HepG2 (cell line): ENCODE data around the gene PTPRE. TPM values are rescaled to one million over a fixed set of nuclear protein-coding genes. Genes with fewer than 3 reads are reported as not detected.

Experiments
- ATAC-seq: fragments of 200-7000 bp; cut with Tn5 transposase; 3 replicates; pipeline ENCODE4 v1.9.1; 2020; ENCODE audit warnings: mild to moderate bottlenecking, moderate library complexity
- BruUV-seq: library from RNA; stranded (reverse); fragments of 400-500 nt; replicated peaks from 2 replicates; lab custom pipeline; 2021; lab: Mats Ljungman, UMichigan
- CTCF ChIA-PET: fragments of 300-600 bp; formaldehyde crosslinking; extraction: SDS; loops from one replicate; lab custom pipeline; 2021; ENCODE audit warnings: low total read pairs, inconsistent platforms, low intra/inter-chr PET ratio; lab: Yijun Ruan, JAX
- POLR2A ChIA-PET: fragments of 350-600 bp; sonication (Branson Sonifier 250); formaldehyde crosslinking; loops from one replicate; lab custom pipeline; 2020; ENCODE audit warnings: antibody characterized with exemption, inconsistent platforms; lab: Yijun Ruan, JAX
- DNase-seq: peaks from one replicate; pipeline ENCODE4 v3.0.0-alpha.2; 2015; ENCODE audit warnings: low spot score
- FAIRE-seq: peaks from 3 replicates; lab custom pipeline; 2011; peaks lifted over from hg19 to GRCh38; lab: Jason Lieb, UNC
- H2AFZ ChIP-seq: one replicate; pipeline ENCODE4 v1.6.1; 2011; ENCODE audit warnings: low read length, inconsistent platforms
- H3K27ac ChIP-seq: fragments of 300-600 bp; 3 replicates; pipeline ENCODE4 v1.8.0; 2011; ENCODE audit warnings: mixed run types, mild to moderate bottlenecking, mixed read lengths, low read length, inconsistent platforms; ENCODE audit not compliant: insufficient read depth; ENCODE audit errors: extremely low read length
- H3K27me3 ChIP-seq, 2 experiments: fragments of 200-600 bp in 1 of 2; 2 replicates in 1 of 2; 3 replicates in 1 of 2; pipeline versions ENCODE4 v1.6.0 to v1.8.0; 2011; ENCODE audit warnings: low read length in 2 of 2, mild to moderate bottlenecking in 2 of 2, moderate library complexity in 2 of 2, inconsistent platforms in 1 of 2; ENCODE audit not compliant: insufficient read depth in 2 of 2, control insufficient read depth in 1 of 2
- H3K36me3 ChIP-seq, 2 experiments: fragments of 200-600 bp in 1 of 2; replicated peaks in 1 of 2; 2 replicates in 1 of 2; 3 replicates in 1 of 2; pipeline versions ENCODE4 v1.5.1 to v1.8.0; 2011; ENCODE audit warnings: low read length in 2 of 2, inconsistent platforms in 1 of 2; ENCODE audit not compliant: insufficient read depth in 2 of 2, control insufficient read depth in 1 of 2
- H3K4me1 ChIP-seq: 2 replicates; pipeline ENCODE4 v1.5.1; 2012; ENCODE audit warnings: low read length, inconsistent platforms; ENCODE audit not compliant: insufficient read depth
- H3K4me2 ChIP-seq: 2 replicates; pipeline ENCODE4 v1.6.0; 2011; ENCODE audit warnings: low read depth, low read length, inconsistent platforms
- H3K4me3 ChIP-seq, 3 experiments: fragments of 200-600 bp in 1 of 3; sonication (generic), shearing (Covaris generic) in 1 of 3; replicated peaks in 1 of 3; 2 replicates each; pipeline ENCODE4 v1.5.1; 2011 to 2016; ENCODE audit warnings: low read length in 3 of 3, inconsistent platforms in 2 of 3, low read depth in 2 of 3, mild to moderate bottlenecking in 2 of 3, control low read depth in 1 of 3, mixed read lengths in 1 of 3; ENCODE audit not compliant: insufficient read depth in 1 of 3
- H3K79me2 ChIP-seq: one replicate; pipeline ENCODE4 v1.6.1; 2011; ENCODE audit warnings: low read length, inconsistent platforms; ENCODE audit not compliant: insufficient read depth
- H3K9ac ChIP-seq: 2 replicates; pipeline ENCODE4 v1.6.0; 2011; ENCODE audit warnings: mild to moderate bottlenecking, low read depth, low read length, inconsistent platforms; ENCODE audit not compliant: insufficient read depth
- H3K9me3 ChIP-seq: 2 replicates; pipeline ENCODE4 v1.5.1; 2012; ENCODE audit warnings: mild to moderate bottlenecking, low read length
- H4K20me1 ChIP-seq: 2 replicates; pipeline ENCODE4 v1.6.0; 2011; ENCODE audit warnings: inconsistent platforms, mild to moderate bottlenecking, low read length, moderate library complexity; ENCODE audit not compliant: insufficient read depth
- ASH2L ChIP-seq: fragments of 300-600, 200-600 bp; sonication (generic); IDR thresholded peaks from 2 replicates; pipeline ENCODE4 v1.7.0; 2017; ENCODE audit warnings: low read depth, mild to moderate bottlenecking, moderate library complexity, mixed read lengths, low read length; ENCODE audit not compliant: insufficient read length
- HNF4G ChIP-seq, 2 experiments: sonication (generic) in 1 of 2; formaldehyde crosslinking in 1 of 2; IDR thresholded peaks; 2 replicates each; pipeline versions ENCODE4 v1.4.0 to v1.6.1; 2011 to 2020; ENCODE audit warnings: borderline replicate concordance in 2 of 2, low read depth in 2 of 2, mild to moderate bottlenecking in 2 of 2, low read length in 1 of 2, missing genetic modification reagents in 1 of 2, moderate library complexity in 1 of 2
- IRX3 ChIP-seq: sonication (generic); formaldehyde crosslinking; IDR thresholded peaks from 2 replicates; pipeline ENCODE4 v1.8.1; 2023; ENCODE audit warnings: mild to moderate bottlenecking, low read depth, missing genetic modification reagents, borderline replicate concordance
- JUND ChIP-seq: sonication (generic); formaldehyde crosslinking; IDR thresholded peaks from 2 replicates; pipeline ENCODE4 v1.8.0; 2022; ENCODE audit warnings: mild to moderate bottlenecking, missing genetic modification reagents
- LCORL ChIP-seq, 2 experiments: fragments of 450-650 bp in 1 of 2; sonication (generic) in 1 of 2; formaldehyde crosslinking in 1 of 2; IDR thresholded peaks; 2 replicates each; pipeline versions ENCODE4 v1.5.0 to v1.6.1; 2017 to 2020; ENCODE audit warnings: antibody characterized with exemption in 1 of 2, missing genetic modification reagents in 1 of 2
- MAFF ChIP-seq: IDR thresholded peaks from 2 replicates; pipeline ENCODE4 v1.6.1; 2011; ENCODE audit warnings: low read depth, low read length, improper control_type of control experiment
- MTA3 ChIP-seq: sonication (generic); formaldehyde crosslinking; IDR thresholded peaks from 2 replicates; pipeline ENCODE4 v1.4.0; 2020; ENCODE audit warnings: missing genetic modification reagents
- MXD4 ChIP-seq: IDR thresholded peaks from 2 replicates; pipeline ENCODE4 v1.6.1; 2016; ENCODE audit warnings: mild to moderate bottlenecking, missing biosample characterization, missing genetic modification reagents
- NR2F2 ChIP-seq: IDR thresholded peaks from 2 replicates; pipeline ENCODE4 v1.6.1; 2012; ENCODE audit warnings: low read depth, inconsistent platforms, borderline replicate concordance
- TEAD2 ChIP-seq: sonication (generic); formaldehyde crosslinking; IDR thresholded peaks from 2 replicates; pipeline ENCODE4 v1.9.0; 2021; ENCODE audit warnings: missing genetic modification reagents
- ZMYM2 ChIP-seq: sonication (generic); formaldehyde crosslinking; IDR thresholded peaks from 2 replicates; pipeline ENCODE4 v1.8.0; 2022; ENCODE audit warnings: mild to moderate bottlenecking, missing genetic modification reagents
- ZNF7 ChIP-seq: IDR thresholded peaks from 2 replicates; pipeline ENCODE4 v1.6.1; 2016; ENCODE audit warnings: missing biosample characterization, missing genetic modification reagents
- ZNF737 ChIP-seq: sonication (generic); formaldehyde crosslinking; IDR thresholded peaks from 2 replicates; pipeline ENCODE4 v1.5.0; 2020; ENCODE audit warnings: missing genetic modification reagents, mild to moderate bottlenecking, borderline replicate concordance
- ZSCAN20 ChIP-seq: sonication (generic); formaldehyde crosslinking; IDR thresholded peaks from 2 replicates; pipeline ENCODE4 v1.4.0; 2020; ENCODE audit warnings: missing genetic modification reagents, mild to moderate bottlenecking, borderline replicate concordance
- WGBS: methylation state at CpG from one replicate; pipeline ENCODE4 v1.1.6; 2017; ENCODE audit warnings: low lambda C conversion rate; 5-methylcytosine and 5-hydroxymethylcytosine counted together
- in situ Hi-C: cut with HindIII; loops from 2 replicates; pipeline ENCODE4 v1.10.0; 2017; ENCODE audit warnings: low pct_unique_long_range_greater_than_20kb; ENCODE audit not compliant: extremely low pct_ligation_motif_present
- intact Hi-C: fragments of 100-400 bp; cut with micrococcal nuclease; formaldehyde crosslinking; loops from one replicate; pipeline ENCODE4 v1.10.0; 2022; ENCODE audit not compliant: unreplicated experiment
- polyA plus RNA-seq, 8 experiments: library from polyadenylated mRNA; depleted of rRNA in 3 of 8; stranded (reverse) in 7 of 8; unstranded in 1 of 8; fragments of >200 nt; fragmentation: Illumina TruSeq in 4 of 8; extraction: Trizol in 4 of 8; gene quantifications; 2 replicates each; pipeline versions ENCODE4 v1.2.1 to v1.2.3, GENCODE V29; 2011 to 2016; ENCODE audit warnings: low read depth in 4 of 8, missing spikeins in 1 of 8, mixed read lengths in 1 of 8; ENCODE audit not compliant: insufficient read depth in 1 of 8
- total RNA-seq, 5 experiments: library from RNA; depleted of rRNA; stranded (reverse); fragments of >200 nt; fragmentation: Illumina TruSeq; extraction: Trizol; gene quantifications; 2 replicates each; pipeline ENCODE4 v1.2.3, GENCODE V29; 2016; ENCODE audit warnings: low read depth in 1 of 5
- TF ChIP-seq, protein P1 (sequence below): sonication (generic); formaldehyde crosslinking; IDR thresholded peaks from 2 replicates; pipeline ENCODE4 v1.5.0; 2020; ENCODE audit warnings: mild to moderate bottlenecking, missing genetic modification reagents
- TF ChIP-seq, protein P2 (sequence below): sonication (generic); formaldehyde crosslinking; IDR thresholded peaks from 2 replicates; pipeline ENCODE4 v1.8.0; 2022; ENCODE audit warnings: missing genetic modification reagents, mild to moderate bottlenecking, borderline replicate concordance

The PTPRE gene
- total and polyA plus RNA-seq, 2 of the 13 experiments (the other 11 are each of a cell fraction or from before 2014, with no cell fraction given): 0.01 to 0.02 TPM

DNA sequence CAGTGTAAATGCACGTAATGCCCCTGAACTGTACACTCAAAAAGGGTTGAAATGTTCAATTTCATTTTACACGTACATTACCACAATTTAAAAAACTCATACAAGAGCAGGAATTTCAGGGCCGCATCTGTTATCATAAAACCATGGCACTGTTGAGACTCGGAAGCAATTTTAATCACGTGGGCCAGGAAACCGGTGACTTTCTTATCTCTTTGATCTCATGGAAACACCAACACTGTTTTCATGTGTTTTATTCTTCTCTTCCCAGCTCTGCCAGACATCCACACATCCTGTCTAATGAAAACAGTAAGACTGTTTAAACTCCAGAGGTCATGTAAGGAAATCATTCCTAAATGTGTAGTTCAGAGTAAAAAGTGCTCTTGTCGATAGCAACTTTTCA is 35.9 kb downstream of the PTPRE start:
- no peak overlapping the region for H2AFZ ChIP-seq
- H4K20me1 ChIP-seq: no peaks in the 10 kb centered on the region
- 11% methylated on average over 7 of the region's 7 CpGs for WGBS
- no peak for TF ChIP-seq LCORL (IDR thresholded peaks at IDR 0.05)
- TF ChIP-seq LCORL (CRISPR knock-in tag; IDR thresholded peaks at IDR 0.05): no peak
- TF ChIP-seq ZSCAN20 (CRISPR knock-in tag): no peak
- no peak for TF ChIP-seq IRX3 (CRISPR knock-in tag)
- H3K9ac ChIP-seq: no peak overlapping the region
- BruUV-seq: no TSS peak
- no peak overlapping the region for H3K4me3 ChIP-seq
- H3K36me3 ChIP-seq: no peaks in the 10 kb centered on the region
- no peaks in the 10 kb centered on the region for H3K79me2 ChIP-seq
- H3K27ac ChIP-seq: no peak overlapping the region
- ChIA-PET CTCF (no interaction called here), POLR2A (no interaction called here)
- H3K27me3 ChIP-seq: peaks cover 1 to 7% of the 10 kb centered on the region in 2 experiments; a peak in 2 of 5 replicates
- H3K9me3 ChIP-seq: no peaks in the 10 kb centered on the region
- no peaks in the 10 kb centered on the region for H3K4me1 ChIP-seq
- H3K4me2 ChIP-seq: no peak overlapping the region
- in situ Hi-C loops (no loop called here), intact Hi-C loops (no loop called here)
- no peak for FAIRE-seq
- DNase-seq: no peak
- ATAC-seq: no peak

DNA sequence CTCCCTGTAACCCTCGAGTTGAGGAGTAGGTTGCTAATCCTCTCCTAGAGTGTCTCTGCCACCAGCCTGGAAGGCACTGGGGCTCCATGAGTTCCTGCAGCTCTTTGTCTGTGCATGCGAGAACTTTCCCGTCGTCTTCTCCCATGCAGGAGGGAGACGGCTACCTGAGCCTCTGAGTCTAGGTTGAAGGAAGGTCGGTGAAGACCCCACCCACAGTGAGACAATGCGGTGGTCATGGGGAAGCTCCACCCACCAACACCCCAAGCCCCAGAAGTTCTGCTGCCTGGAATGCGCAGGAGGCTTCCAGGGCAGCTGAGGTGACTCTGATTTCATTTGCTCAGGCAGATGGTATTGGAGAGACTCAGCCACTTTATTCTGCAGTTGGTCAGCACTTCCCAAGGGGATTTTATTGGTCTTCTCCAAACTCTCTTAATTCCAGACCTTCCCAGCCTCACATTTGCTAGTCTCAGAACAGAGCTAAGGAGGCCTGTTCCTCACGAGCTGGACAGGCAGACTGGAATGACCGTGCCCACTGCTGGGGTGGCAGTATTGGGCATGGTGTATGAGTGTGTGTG is 36.5 kb downstream of the PTPRE start:
- Histone ChIP-seq H3K9me3 (no peaks in the 10 kb centered on the region), H3K4me1 (no peaks in the 10 kb centered on the region), H3K27me3 (peaks cover 1 to 9% of the 10 kb centered on the region in 2 experiments; a peak in 2 of 5 replicates), H3K9ac (no peak overlapping the region), H3K4me3 (no peak overlapping the region), H3K36me3 (no peaks in the 10 kb centered on the region), H2AFZ (no peak overlapping the region), H3K79me2 (no peaks in the 10 kb centered on the region), H4K20me1 (no peaks in the 10 kb centered on the region), H3K27ac (no peak overlapping the region), H3K4me2 (no peak overlapping the region)
- intact Hi-C loops (no loop called here), in situ Hi-C loops (no loop called here)
- 30% methylated on average over 5 of the region's 10 CpGs for WGBS
- ChIA-PET CTCF (no interaction called here), POLR2A (no interaction called here)
- TF ChIP-seq, protein P1, sequence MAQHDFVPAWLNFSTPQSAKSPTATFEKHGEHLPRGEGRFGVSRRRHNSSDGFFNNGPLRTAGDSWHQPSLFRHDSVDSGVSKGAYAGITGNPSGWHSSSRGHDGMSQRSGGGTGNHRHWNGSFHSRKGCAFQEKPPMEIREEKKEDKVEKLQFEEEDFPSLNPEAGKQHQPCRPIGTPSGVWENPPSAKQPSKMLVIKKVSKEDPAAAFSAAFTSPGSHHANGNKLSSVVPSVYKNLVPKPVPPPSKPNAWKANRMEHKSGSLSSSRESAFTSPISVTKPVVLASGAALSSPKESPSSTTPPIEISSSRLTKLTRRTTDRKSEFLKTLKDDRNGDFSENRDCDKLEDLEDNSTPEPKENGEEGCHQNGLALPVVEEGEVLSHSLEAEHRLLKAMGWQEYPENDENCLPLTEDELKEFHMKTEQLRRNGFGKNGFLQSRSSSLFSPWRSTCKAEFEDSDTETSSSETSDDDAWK (CRISPR knock-in tag): no peak
- no peak for TF ChIP-seq ZMYM2 (CRISPR knock-in tag)
- TF ChIP-seq TEAD2 (CRISPR knock-in tag): no peak
- TF ChIP-seq MAFF: no peak
- TF ChIP-seq ZNF7 (CRISPR knock-in tag): no peak
- no peak for TF ChIP-seq JUND
- no peak for TF ChIP-seq NR2F2
- no peak for TF ChIP-seq HNF4G (IDR thresholded peaks at IDR 0.05; ENCODE audit: borderline replicate concordance, low read depth, low read length)
- TF ChIP-seq HNF4G (CRISPR knock-in tag; IDR thresholded peaks at IDR 0.05; ENCODE audit: borderline replicate concordance, low read depth): no peak
- TF ChIP-seq, protein P2, sequence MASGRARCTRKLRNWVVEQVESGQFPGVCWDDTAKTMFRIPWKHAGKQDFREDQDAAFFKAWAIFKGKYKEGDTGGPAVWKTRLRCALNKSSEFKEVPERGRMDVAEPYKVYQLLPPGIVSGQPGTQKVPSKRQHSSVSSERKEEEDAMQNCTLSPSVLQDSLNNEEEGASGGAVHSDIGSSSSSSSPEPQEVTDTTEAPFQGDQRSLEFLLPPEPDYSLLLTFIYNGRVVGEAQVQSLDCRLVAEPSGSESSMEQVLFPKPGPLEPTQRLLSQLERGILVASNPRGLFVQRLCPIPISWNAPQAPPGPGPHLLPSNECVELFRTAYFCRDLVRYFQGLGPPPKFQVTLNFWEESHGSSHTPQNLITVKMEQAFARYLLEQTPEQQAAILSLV (CRISPR knock-in tag): no peak
- TF ChIP-seq ZNF737: no peak
- TF ChIP-seq MTA3 (CRISPR knock-in tag): no peak
- no peak for TF ChIP-seq ASH2L
- no peak for TF ChIP-seq MXD4
- no peak for DNase-seq
- ATAC-seq: no peak
- FAIRE-seq: no peak
- BruUV-seq: no TSS peak
